Neural cell (in vitro differentiated cells): Measurements from ENCODE around the gene DRD1. TPM values are rescaled to one million over a fixed set of nuclear protein-coding genes. Genes with fewer than 3 reads are reported as not detected.

Experiments
- H2AFZ ChIP-seq: fragments of 200-600, 300-800 bp; sonication (generic), shearing (Covaris generic); 2 replicates; pipeline ENCODE4 v1.6.0; 2014; ENCODE audit warnings: low read depth, mild to moderate bottlenecking, antibody characterized with exemption, low read length, moderate library complexity
- H3F3A ChIP-seq: fragments of 200-600 bp; shearing (Covaris generic); 2 replicates; pipeline ENCODE4 v1.6.1; 2016; ENCODE audit warnings: mild to moderate bottlenecking, moderate library complexity, mixed read lengths, antibody characterized with exemption, low read length; ENCODE audit not compliant: insufficient read depth, poor library complexity, severe bottlenecking
- H3K27ac ChIP-seq: fragments of 200-600, 300-800 bp; sonication (generic), shearing (Covaris generic); 2 replicates; pipeline ENCODE4 v1.5.1; 2014; ENCODE audit warnings: mild to moderate bottlenecking, low read length, moderate library complexity
- H3K27me3 ChIP-seq: fragments of 300-800, 200-600 bp; sonication (generic), shearing (Covaris generic); 2 replicates; pipeline ENCODE4 v1.6.0; 2014; ENCODE audit warnings: mild to moderate bottlenecking, low read depth, low read length, moderate library complexity; ENCODE audit not compliant: insufficient read depth
- H3K36me3 ChIP-seq: fragments of 300-800, 200-600 bp; sonication (generic), shearing (Covaris generic); 2 replicates; pipeline ENCODE4 v1.5.1; 2014; ENCODE audit warnings: mild to moderate bottlenecking, antibody characterized with exemption, low read length, moderate library complexity; ENCODE audit not compliant: insufficient read depth
- H3K4me2 ChIP-seq: fragments of 300-800, 200-600 bp; sonication (generic), shearing (Covaris generic); 2 replicates; pipeline ENCODE4 v1.6.0; 2014; ENCODE audit warnings: mild to moderate bottlenecking, low read length
- H3K4me3 ChIP-seq: fragments of 300-800, 200-600 bp; sonication (generic), shearing (Covaris generic); 2 replicates; pipeline ENCODE4 v1.5.1; 2014; ENCODE audit warnings: mild to moderate bottlenecking, low read length, moderate library complexity
- H3K79me2 ChIP-seq: fragments of 200-600 bp; shearing (Covaris generic); replicated peaks from 2 replicates; pipeline ENCODE4 v1.6.0; 2014; ENCODE audit warnings: mild to moderate bottlenecking, low read length, moderate library complexity; ENCODE audit not compliant: insufficient read depth
- H3K9ac ChIP-seq: fragments of 300-800, 200-600 bp; sonication (generic), shearing (Covaris generic); 2 replicates; pipeline ENCODE4 v1.6.1; 2016; ENCODE audit warnings: mild to moderate bottlenecking, low read length, mixed read lengths
- H3K9me2 ChIP-seq: fragments of 200-600 bp; shearing (Covaris generic); 2 replicates; pipeline ENCODE4 v1.6.1; 2016; ENCODE audit warnings: mild to moderate bottlenecking, low read length, mixed read lengths; ENCODE audit not compliant: insufficient read depth
- H3K9me3 ChIP-seq: fragments of 200-600, 300-800 bp; sonication (generic), shearing (Covaris generic); 2 replicates; pipeline ENCODE4 v1.6.1; 2016; ENCODE audit warnings: mild to moderate bottlenecking, mixed run types, low read length, moderate library complexity, mixed read lengths
- H4K20me1 ChIP-seq: fragments of 200-600 bp; shearing (Covaris generic); 2 replicates; pipeline ENCODE4 v1.6.1; 2016; ENCODE audit warnings: mild to moderate bottlenecking, mixed run types; ENCODE audit not compliant: insufficient read depth
- EP300 ChIP-seq: fragments of 450-650 bp; conservative IDR thresholded peaks from 2 replicates; pipeline ENCODE4 v1.6.1; 2014; ENCODE audit warnings: antibody characterized with exemption, mild to moderate bottlenecking, moderate library complexity; ENCODE audit not compliant: poor library complexity, severe bottlenecking
- EZH2 ChIP-seq: fragments of 200-600, 300-800 bp; shearing (Covaris generic), sonication (generic); IDR thresholded peaks from 2 replicates; pipeline ENCODE4 v1.6.1; 2014; ENCODE audit warnings: antibody characterized with exemption, low read length, borderline replicate concordance, mild to moderate bottlenecking; ENCODE audit not compliant: insufficient read depth, poor library complexity, severe bottlenecking
- MXI1 ChIP-seq: fragments of 450-650 bp; conservative IDR thresholded peaks from 2 replicates; pipeline ENCODE4 v1.6.1; 2014; ENCODE audit warnings: antibody characterized with exemption, mild to moderate bottlenecking; ENCODE audit not compliant: poor library complexity, severe bottlenecking
- POLR2AphosphoS5 ChIP-seq: IDR thresholded peaks from 2 replicates; pipeline ENCODE4 v1.6.1; 2012
- RAD21 ChIP-seq: fragments of 450-650 bp; conservative IDR thresholded peaks from 2 replicates; pipeline ENCODE4 v1.6.1; 2014; ENCODE audit warnings: antibody characterized with exemption, mild to moderate bottlenecking, moderate library complexity
- SMC3 ChIP-seq: fragments of 450-650 bp; conservative IDR thresholded peaks from 2 replicates; pipeline ENCODE4 v1.6.1; 2014; ENCODE audit warnings: antibody characterized with exemption, mild to moderate bottlenecking, moderate library complexity; ENCODE audit not compliant: poor library complexity
- TAF1 ChIP-seq: IDR thresholded peaks from 2 replicates; pipeline ENCODE4 v1.6.1; 2012; ENCODE audit warnings: low read depth
- polyA plus RNA-seq: library from polyadenylated mRNA; depleted of rRNA; stranded (reverse); fragments of >200 nt; gene quantifications from 2 replicates; pipeline ENCODE4 v1.2.3, GENCODE V29; 2014
- TF ChIP-seq, protein P1 (sequence below): fragments of 450-650 bp; IDR thresholded peaks from 2 replicates; pipeline ENCODE4 v1.5.1; 2014; ENCODE audit warnings: antibody characterized with exemption, mild to moderate bottlenecking, moderate library complexity; ENCODE audit not compliant: poor library complexity, severe bottlenecking
- TF ChIP-seq, protein P2 (sequence below): IDR thresholded peaks from 2 replicates; pipeline ENCODE4 v1.6.1; 2012; ENCODE audit warnings: borderline replicate concordance

The DRD1 gene
- polyA plus RNA-seq, 1 donor from 2014 or later = 0.33 TPM

- H3K27me3 ChIP-seq = peaks cover 4% of the 10 kb centered on the region
- H3K9me2 ChIP-seq = no peaks in the 10 kb centered on the region
- no peaks in the 10 kb centered on the region for H4K20me1 ChIP-seq
- no peaks in the 10 kb centered on the region for H3K79me2 ChIP-seq
- H3K36me3 ChIP-seq = no peaks in the 10 kb centered on the region
- TF ChIP-seq EP300 = no peak
- no peak for TF ChIP-seq MXI1
- no peak for TF ChIP-seq EZH2
- no peak for TF ChIP-seq TAF1
- TF ChIP-seq POLR2AphosphoS5 = peak; percentile 18
- H3K9me3 ChIP-seq = no peaks in the 10 kb centered on the region
- H3K4me2 ChIP-seq = no peak overlapping the region
- no peak overlapping the region for H2AFZ ChIP-seq
- H3F3A ChIP-seq = no peaks in the 10 kb centered on the region
- H3K27ac ChIP-seq = no peak overlapping the region
- no peak overlapping the region for H3K4me3 ChIP-seq
- no peak overlapping the region for H3K9ac ChIP-seq
Measured at GRCh38 chr5:175452166-175452565, 8.2 kb upstream of the DRD1 start.

- Histone ChIP-seq H2AFZ (no peak overlapping the region), H4K20me1 (no peaks in the 10 kb centered on the region), H3K36me3 (no peaks in the 10 kb centered on the region), H3K27me3 (peaks cover 35% of the 10 kb centered on the region), H3K9me3 (no peaks in the 10 kb centered on the region), H3K4me3 (no peak overlapping the region), H3K4me2 (no peak overlapping the region), H3F3A (no peaks in the 10 kb centered on the region), H3K9me2 (no peaks in the 10 kb centered on the region), H3K79me2 (no peaks in the 10 kb centered on the region), H3K27ac (no peak overlapping the region), H3K9ac (no peak overlapping the region)
- TF ChIP-seq, protein P1, sequence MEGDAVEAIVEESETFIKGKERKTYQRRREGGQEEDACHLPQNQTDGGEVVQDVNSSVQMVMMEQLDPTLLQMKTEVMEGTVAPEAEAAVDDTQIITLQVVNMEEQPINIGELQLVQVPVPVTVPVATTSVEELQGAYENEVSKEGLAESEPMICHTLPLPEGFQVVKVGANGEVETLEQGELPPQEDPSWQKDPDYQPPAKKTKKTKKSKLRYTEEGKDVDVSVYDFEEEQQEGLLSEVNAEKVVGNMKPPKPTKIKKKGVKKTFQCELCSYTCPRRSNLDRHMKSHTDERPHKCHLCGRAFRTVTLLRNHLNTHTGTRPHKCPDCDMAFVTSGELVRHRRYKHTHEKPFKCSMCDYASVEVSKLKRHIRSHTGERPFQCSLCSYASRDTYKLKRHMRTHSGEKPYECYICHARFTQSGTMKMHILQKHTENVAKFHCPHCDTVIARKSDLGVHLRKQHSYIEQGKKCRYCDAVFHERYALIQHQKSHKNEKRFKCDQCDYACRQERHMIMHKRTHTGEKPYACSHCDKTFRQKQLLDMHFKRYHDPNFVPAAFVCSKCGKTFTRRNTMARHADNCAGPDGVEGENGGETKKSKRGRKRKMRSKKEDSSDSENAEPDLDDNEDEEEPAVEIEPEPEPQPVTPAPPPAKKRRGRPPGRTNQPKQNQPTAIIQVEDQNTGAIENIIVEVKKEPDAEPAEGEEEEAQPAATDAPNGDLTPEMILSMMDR = no peak
- TF ChIP-seq, protein P2, sequence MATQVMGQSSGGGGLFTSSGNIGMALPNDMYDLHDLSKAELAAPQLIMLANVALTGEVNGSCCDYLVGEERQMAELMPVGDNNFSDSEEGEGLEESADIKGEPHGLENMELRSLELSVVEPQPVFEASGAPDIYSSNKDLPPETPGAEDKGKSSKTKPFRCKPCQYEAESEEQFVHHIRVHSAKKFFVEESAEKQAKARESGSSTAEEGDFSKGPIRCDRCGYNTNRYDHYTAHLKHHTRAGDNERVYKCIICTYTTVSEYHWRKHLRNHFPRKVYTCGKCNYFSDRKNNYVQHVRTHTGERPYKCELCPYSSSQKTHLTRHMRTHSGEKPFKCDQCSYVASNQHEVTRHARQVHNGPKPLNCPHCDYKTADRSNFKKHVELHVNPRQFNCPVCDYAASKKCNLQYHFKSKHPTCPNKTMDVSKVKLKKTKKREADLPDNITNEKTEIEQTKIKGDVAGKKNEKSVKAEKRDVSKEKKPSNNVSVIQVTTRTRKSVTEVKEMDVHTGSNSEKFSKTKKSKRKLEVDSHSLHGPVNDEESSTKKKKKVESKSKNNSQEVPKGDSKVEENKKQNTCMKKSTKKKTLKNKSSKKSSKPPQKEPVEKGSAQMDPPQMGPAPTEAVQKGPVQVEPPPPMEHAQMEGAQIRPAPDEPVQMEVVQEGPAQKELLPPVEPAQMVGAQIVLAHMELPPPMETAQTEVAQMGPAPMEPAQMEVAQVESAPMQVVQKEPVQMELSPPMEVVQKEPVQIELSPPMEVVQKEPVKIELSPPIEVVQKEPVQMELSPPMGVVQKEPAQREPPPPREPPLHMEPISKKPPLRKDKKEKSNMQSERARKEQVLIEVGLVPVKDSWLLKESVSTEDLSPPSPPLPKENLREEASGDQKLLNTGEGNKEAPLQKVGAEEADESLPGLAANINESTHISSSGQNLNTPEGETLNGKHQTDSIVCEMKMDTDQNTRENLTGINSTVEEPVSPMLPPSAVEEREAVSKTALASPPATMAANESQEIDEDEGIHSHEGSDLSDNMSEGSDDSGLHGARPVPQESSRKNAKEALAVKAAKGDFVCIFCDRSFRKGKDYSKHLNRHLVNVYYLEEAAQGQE = no peak
- TF ChIP-seq RAD21 (no peak), EP300 (no peak), TAF1 (no peak), POLR2AphosphoS5 (no peak), EZH2 (no peak), SMC3 (no peak), MXI1 (no peak)
Measured at GRCh38 chr5:175448276-175448675, 4.3 kb upstream of the DRD1 start.
